ENCODE data around the gene ANO10.
A peak's percentile ranks its signal among the peaks of the same experiment; 100 is the strongest.

The ANO10 gene

DNA sequence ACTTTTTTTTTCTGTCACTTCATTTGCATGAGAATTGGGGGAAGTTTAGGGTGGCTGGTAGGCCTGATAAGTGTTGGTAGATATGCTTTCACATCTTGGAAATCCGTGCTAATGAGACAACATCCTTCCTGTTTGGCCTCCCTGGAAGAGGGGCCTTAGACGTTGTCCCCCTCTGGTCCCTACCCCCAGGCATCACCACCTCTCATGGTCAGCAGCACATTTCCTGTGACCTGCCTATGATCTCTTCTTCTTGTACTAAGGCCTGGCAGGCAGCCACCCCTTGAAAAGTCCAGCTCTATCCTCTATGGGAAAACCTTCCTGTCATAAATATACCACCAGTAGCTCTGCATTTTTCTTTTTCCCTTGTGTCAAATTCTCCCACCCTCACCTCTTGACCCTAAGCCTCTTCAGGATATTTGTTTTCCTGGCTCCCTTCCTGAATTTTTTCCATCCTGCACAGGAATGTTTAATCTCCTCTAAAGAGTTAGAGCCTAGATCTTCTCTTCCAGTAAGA, 227.7 kb downstream of the ANO10 start:
- DNase-seq (ENCODE audit: extremely low spot score, insufficient read length, low read depth) (no peak), FAIRE-seq (no peak)

DNA sequence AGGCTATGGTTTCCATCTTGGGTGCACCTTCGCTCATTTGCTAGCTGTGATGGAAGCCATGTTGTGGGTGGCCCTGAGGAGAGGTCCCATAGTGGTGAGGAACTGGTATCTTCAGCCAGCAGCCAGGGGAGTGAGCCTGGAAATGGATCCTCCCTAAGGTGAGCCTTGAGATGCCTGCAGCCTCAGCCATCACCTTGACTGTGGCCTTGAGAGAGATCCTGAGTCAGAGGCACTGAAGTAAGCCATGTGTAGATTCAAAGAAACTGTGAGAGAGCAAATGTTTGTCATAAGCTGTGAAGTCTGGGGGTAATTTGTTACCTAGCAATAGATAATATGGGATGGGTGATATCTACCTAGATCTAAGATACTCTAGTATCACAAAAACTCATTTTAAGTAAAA, 230.2 kb downstream of the ANO10 start:
- DNase-seq (ENCODE audit: extremely low spot score, insufficient read length, low read depth) (no peak), FAIRE-seq (no peak)

DNA sequence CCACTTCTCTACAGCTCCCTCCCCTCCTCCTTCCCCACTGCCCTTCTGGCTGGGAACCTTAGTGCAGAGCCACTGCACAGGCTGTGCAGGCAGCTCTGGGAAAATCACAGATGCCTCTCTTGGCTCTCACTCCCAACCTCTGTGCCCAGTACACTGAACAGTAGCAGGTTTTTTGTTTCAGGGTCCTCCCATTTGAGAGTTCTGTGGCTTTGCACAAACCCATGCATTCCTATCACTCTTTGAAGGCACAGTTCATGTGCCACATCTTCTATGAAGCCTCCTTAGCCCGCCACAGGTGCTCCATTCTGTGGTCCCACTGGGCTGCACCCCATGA, 231.6 kb downstream of the ANO10 start:
- DNase-seq (ENCODE audit: extremely low spot score, insufficient read length, low read depth) = no peak
- FAIRE-seq = no peak

DNA sequence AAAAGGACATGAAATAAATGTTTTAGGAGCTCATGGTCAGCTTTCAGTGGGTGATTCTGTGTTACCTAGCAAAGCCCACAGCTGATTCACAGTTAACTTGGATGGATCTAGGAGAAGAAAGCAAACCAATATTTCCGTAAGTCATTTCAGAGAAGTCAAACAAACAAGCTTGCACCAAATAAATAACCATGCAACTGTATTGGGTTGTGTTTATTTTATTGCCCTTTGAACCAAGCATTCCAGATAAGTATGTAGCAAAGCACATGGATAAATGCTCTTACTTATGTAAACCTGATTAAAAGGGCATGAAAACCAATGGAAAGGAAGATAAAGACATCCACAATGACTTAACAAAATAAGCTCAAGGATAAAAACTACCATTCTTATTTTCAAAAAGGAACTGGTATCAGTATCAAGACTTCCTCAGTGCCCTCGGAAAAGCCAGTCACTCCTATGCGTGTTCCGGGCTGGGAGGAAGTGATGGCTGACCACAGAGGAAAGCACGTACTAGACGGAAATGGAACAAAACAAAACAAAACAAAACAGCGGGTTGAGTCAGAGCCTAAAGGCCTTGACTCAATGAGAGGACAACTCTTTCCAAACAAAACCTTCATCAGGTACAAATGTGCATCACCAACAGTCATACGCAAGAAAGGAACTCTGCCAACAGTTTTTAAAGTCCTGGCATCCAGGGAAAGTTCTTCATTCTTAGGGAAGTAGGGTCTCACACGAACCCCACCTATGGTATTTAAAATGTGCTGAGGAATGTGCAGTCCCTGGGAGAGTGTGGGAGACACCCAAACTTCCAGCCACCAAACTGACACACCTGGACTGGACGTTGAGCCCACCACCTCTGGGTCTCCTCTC, 232.2 kb downstream of the ANO10 start:
- peak; percentile 73 for FAIRE-seq
- no peak for DNase-seq (ENCODE audit: extremely low spot score, insufficient read length, low read depth)

DNA sequence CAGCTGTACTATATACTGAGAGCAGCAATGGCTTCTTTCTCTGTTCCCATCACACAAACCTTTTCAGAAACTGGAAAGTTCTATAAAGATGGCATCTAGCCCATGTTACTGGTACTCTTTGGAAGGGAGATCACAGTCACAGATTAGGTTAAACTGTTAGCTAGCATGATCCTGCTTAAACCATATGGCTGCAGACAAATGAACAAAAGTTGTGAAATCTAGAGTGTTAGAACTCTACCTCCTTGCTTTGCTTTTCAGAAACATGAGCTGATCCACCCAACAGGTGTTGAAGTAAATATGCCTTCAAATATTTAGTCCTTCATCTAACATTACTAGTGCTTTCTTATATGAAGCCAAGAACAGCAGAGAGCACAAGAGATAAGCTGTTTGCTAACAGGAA, 232.9 kb downstream of the ANO10 start:
- DNase-seq (ENCODE audit: extremely low spot score, insufficient read length, low read depth) = no peak
- no peak for FAIRE-seq

DNA sequence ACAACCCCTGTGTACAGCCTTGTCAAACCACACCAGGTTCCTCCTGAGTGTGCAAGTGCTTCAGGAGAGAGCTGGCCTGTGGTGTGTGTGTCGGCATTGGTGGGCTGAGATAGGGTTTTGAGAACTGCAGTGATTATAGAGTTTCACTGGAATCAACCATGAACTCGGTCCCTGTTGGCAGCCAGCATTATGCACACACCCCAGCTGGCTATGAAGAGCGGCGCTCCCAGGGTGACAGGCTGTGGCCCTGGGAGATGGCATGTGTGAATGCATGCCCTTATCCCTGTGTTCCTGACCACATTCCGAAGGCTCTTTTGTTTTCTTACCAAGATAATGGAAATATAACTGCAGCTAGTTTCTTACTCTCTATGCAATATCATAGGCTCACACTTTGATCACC, 233.6 kb downstream of the ANO10 start:
- DNase-seq (ENCODE audit: extremely low spot score, insufficient read length, low read depth) (no peak), FAIRE-seq (no peak)

DNA sequence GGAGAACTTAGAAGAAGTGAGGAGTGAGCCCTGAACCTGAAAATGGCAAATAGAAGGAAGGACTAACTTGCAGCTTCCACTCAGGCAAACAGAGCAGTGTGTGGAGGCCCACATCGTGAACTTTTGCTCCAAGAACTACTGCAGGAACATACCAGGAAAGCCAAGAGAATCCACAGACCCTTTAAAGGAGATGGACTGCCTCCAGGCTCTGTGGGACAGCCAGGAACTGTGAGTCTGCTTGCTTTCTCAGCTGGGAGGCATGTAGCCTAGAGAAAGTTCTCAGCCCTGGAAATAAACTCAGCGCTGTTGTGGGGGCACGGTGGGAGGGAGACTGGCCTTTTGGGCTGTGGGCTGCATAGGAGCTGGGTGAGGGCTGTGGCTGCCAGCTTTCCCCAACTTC, 242.5 kb downstream of the ANO10 start:
- DNase-seq (ENCODE audit: extremely low spot score, insufficient read length, low read depth) (no peak), FAIRE-seq (no peak)

DNA sequence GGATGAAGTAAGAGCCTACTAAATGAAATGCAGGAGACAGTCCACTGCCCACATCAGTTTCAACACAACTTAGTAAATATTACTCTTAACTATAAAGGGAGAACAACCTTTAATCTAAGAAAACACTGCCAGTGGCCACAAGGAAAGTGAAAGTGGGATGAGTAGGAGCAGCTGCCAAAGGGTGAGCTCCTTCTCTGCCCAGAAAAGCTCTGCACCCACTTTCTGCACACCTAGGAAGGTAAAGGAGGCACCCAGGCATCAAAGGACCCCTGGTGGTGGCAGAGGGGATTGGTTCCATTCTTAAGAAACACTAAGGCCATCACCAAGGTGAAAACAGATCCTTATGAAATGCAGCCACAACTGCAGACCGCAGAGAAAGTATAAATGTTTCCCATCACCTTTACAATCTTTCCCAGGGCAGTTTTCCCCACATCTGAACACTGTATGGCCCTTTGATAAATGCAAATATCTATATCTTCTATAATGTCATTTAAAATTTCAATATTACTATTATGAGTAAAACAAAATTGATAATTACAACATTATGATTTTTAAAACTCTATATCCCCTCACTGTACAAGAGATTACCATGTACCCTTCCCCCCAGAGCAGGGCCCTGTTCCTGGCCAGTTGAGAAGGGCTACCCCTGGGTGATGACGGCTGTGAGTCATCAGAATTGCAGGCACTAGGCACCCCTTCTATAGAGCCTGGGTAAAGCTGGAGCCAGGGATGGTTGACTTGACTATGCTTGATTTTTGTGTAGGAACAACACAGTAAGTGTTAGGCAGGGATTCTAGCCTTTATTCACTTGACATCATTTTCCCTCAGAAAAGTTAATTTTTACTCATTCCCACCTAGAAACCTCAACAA, 243.5 kb downstream of the ANO10 start:
- FAIRE-seq (peak; percentile 65), DNase-seq (ENCODE audit: extremely low spot score, insufficient read length, low read depth) (peak; percentile 29)

DNA sequence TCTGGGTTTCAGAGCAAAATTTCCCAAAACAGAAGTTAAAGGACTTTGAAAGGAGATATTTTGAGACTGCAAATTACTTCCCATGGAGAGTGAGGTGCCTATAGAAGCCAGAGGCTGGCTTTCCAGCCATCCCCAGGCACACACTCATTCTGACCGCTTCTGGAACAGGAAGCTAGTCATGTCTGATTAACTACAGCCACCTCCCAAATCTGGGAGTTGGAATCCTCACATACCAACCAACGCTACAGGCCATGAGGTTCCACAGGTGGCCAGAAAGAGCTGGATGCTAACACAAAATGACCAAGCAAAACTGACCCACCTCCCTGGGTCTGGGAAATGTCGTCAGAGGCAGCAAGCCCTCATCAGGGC, 248.3 kb downstream of the ANO10 start:
- FAIRE-seq (no peak), DNase-seq (ENCODE audit: extremely low spot score, insufficient read length, low read depth) (no peak)

DNA sequence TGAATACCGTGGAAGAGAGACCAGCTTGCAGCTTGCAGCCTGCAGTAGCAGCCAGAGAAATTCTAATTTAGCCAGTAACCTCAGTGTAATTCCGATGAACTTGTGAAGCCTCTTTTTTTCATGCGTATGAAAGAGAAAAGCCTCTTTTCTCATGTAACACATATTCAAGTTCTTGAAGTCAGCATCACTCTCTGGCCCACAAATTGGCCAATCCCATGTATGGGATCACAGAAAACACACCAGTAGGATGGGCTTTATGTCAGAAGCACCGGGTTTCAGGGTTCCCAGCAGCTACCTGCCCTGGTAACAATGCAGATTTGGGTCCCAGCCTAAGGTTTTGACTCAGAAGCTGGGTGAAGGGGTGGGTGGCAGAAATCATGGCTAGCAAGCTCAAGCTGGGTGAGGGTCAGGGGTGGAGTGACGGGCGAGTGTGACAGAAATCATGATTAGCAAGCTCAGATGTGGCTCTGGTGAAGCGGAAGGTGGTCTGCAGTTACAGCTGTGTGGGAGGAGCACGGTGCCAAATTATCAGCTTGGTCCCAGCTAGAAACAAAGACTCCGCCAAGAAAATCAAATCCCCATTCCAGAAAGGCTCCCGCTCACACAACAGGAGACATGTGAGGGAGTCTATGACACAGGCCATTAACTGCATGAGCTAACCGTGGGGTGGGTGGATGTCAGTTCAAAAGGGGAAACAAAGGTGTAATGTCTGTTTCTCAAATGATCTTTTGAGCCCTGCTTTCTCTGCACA, 248.8 kb downstream of the ANO10 start:
- DNase-seq (ENCODE audit: extremely low spot score, insufficient read length, low read depth) = no peak
- no peak for FAIRE-seq

DNA sequence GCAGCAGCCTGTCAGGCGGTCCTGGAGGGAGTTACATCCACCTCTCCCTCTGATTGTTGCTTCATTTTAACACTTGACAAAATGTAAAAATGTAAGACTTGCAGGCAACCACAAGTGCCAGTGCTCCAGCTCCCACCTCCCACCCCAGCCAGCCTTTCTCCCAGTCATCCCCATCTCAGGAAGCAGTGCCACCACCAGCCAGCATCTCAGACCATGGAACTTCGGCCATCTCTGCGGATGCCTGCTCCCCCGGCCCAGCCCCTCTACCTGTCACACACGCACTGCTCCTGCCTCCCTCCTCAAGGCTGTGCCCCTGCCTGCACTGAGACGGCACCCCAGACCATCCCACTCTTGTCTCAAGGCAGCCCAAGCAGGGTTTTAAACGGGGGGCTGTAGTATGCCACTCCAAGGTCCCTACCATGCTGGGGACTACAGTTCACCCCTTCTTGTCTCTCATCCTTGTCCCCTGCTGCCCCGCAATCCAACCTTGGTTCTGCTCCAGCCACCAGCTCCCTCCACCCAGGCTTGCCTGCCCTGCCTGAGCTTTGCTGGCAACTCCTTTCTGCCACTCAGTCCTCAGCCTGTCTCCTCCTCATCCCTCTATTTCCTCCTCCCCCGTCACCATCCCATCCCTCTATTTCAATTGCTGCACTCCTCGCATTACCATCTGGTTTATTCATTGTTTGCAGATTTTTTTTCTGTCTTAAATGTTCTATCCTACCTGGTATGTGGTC, 249.6 kb downstream of the ANO10 start:
- DNase-seq (ENCODE audit: extremely low spot score, insufficient read length, low read depth) = no peak
- no peak for FAIRE-seq

DNA sequence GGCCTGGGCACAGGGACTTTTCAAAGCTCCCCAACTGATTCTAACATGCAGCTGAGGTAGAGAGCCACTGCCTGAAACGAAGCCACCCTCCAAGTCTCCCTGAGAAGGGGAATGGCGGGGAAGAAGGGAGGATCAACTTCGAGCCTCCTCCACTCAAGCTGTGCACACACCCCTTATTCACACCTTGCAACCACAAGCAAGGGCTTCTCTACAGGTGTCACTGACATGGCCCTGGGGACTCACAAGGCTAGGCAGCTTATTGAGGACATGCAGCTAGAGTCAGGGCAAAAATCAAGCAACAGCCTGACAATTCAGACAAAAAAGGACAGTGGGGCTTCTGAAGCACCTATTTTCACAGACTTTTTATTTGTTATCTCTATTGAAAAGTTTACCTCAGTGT, 250.3 kb downstream of the ANO10 start:
- DNase-seq (ENCODE audit: extremely low spot score, insufficient read length, low read depth) = no peak
- no peak for FAIRE-seq

DNA sequence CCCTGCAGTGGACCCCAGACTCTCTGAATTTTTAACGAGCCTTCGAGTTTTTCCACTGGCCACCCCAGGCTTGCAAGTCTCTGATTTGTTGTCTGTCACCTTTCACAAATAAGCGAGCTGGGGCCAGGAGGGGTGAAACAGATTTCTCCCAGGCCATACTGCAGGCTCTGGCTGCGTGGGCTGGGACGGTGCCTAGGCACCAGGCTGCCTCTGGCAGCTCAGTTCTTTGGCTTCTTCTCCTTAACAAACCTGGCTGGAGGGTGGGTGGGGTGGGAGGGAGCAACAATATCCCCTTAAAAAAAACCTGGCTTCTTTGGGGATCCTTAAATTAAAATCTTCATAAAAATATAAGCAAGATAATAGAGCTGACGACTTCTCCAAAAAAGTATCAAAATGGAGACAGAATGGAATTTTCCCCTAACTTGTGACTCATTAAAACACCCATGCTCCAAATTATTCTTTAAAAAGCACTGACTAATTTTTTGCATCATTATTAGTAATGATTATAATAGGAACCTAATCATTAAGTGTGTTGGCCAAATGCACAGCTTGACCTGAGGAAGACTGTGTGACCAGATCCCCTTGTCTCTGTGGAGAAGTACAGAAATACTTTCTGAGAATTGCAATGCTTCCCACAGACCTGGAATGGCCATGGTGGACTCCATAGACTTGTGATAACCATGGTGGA, 251.4 kb downstream of the ANO10 start:
- FAIRE-seq (no peak), DNase-seq (ENCODE audit: extremely low spot score, insufficient read length, low read depth) (no peak)

DNA sequence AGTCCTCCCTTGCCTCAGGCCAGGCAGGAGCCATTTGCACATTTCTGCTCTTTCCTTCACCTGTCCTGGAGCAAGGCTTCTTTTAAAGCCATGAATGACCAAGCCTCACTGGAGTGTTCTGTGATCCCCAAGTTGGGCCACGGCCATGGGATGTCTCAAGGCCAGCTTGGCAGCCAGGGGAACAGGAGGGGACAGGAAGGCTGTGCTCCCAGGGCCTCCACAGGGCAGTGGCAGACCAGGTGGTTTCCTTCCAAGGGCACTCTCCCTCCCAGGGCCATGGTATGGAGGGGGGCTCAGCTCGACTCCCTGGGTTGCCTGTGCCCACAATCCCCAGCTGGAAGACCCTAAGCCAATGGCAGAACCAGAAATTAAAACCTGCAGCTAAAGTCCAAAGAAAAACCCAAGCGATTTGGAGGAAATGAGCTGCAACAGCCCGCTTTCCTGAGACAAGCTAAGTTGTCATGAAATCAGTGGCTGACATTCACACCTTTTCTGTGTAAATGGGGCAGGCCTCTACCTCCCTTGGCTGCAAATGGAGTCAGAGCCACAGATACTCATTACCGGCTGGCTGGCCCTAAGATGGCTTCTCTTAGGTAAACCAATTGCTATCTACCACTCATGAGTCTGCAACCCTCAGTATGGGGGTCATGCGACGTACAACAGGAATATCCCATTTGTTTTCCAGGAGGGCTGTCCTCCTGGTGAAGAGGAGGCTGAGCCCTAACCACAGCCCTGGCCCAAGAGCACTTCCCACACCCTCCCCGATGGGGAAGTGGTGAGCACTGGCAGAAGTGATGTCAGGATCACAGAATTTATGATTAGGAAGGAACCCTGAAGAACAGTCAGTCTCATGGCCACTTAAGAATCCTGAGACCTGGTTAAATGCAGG, 252.2 kb downstream of the ANO10 start:
- FAIRE-seq = no peak

DNA sequence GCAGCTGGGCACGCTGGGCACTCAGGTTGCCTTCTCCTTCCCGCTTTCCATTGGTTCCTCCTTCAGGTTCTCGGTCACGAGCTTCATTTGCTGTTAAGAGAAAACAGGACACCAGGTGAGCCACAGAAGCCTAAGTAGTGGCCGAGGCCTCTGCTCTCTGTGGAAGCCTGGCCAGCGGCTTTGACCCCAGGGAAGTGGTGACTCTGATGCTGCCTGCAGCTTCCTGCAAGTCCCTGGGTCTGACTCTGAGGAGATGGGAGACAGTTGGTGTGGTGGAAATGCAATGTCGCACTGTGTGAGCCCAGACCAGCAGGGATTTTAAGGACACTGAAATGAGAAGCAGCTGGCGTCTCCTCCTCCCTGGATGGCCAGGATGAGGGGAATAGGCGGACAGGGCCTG, 254.9 kb downstream of the ANO10 start:
- no peak for DNase-seq (ENCODE audit: extremely low spot score, insufficient read length, low read depth)
- no peak for FAIRE-seq

More for the DNA sequence above, 252.2 kb downstream of the ANO10 start:
- DNase-seq (ENCODE audit: extremely low spot score, insufficient read length, low read depth) = no peak

DNA sequence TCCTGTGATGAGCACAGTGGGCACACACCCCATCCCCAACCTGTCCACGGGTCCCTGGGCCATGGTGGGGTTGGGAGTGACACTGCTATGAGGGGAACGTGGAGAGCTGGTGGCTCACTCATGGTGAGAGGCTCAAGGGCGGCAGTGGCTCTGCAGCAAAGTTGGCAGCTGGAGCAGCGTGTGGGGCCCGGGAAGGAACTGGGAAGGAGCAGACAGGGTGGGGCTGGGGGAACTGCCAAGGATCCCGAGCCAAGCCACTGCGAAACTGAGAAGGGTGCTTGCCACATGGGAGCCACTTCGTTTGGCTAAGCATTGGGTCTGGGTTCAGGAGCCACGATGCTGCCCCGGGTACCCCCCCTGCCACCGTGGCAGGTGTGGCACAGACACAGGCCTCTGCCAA, 255.3 kb downstream of the ANO10 start:
- FAIRE-seq = no peak
- DNase-seq (ENCODE audit: extremely low spot score, insufficient read length, low read depth) = no peak

DNA sequence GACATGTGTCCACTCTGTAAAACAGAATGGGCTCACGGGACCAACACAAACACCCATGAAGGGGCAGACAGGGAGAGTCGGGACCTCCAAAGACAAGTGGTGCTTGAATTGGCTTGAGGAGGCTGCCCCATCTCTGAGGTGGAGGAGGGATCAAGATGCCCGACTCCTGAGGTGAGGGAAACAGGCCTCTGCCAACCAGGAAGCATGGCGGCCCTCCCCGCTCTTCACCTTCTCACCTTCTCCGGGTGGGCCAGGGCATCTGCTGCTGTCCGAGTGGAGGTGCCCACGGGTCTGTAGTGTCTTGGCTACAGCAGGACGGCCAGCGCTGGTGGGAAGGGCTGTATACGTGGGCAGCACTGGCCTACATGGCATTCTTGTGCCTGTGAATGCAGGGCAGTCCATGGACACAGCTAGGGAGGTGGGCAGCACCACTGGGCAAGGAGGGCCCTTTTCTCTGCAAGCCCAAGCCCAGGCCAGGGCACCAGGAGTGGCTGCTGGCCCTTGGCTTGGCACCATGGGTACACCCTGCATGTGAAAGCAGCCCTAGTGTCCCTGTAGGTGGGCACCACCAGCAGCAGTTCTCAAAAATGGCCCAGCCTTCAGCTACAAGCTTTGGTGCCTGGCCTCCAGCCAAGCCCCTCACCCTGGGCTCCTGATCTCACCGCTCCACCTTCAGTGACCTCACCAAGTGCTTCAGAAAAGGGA, 256.1 kb downstream of the ANO10 start:
- FAIRE-seq (no peak), DNase-seq (ENCODE audit: extremely low spot score, insufficient read length, low read depth) (no peak)

DNA sequence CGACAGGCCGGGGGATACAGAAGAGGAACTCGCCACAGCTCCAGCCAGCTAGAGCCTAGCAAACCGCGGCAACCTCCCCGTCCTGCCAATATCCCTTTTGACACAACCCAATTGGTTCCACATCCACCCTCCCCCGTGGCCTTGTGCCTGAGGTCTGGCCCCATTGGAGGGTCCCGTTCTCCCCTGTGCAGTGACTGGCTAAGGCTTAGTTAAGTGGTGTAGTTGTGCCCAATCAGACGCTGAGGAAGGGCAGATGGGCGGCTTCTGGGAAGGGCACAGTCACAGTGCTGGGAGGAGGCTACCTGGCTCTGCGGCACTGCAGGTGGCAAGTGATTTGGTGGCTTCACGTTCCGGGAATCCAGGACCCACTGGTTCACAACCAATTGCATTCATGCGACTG, 256.9 kb downstream of the ANO10 start:
- DNase-seq (ENCODE audit: extremely low spot score, insufficient read length, low read depth) (no peak), FAIRE-seq (no peak)
